HG03108 (cell line): Measurements from ENCODE around the gene CD151.

Source experiments
- ATAC-seq: cut with Tn5 transposase; IDR thresholded peaks from one replicate; pipeline ENCODE4 v1.9.1; 2021; ENCODE audit warnings: moderate library complexity; ENCODE audit not compliant: unreplicated experiment

The CD151 gene

DNA sequence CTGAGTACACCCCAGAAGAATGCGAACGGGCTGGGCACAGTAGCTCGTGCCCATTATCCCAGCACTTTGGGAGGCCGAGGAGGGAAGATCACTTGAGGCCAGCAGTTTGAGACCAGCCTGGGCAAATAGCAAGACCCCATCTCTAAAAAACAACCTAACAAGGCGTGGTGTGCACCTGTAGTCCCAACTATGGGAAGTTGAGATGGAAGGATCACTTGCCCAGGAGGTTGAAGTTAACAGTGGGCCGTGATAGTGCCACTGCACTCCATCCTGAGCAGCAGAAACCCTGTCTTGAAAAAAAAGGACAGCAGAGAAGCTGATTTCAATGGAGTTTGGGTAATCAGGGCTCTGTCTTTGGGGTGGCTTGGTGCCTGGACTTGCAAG lies 19.7 kb upstream of the CD151 start:
- no peak for ATAC-seq

- ATAC-seq, result no peak
These were observed 19.2 kb upstream of the CD151 start for GRCh38 chr11:813456-814096.

DNA sequence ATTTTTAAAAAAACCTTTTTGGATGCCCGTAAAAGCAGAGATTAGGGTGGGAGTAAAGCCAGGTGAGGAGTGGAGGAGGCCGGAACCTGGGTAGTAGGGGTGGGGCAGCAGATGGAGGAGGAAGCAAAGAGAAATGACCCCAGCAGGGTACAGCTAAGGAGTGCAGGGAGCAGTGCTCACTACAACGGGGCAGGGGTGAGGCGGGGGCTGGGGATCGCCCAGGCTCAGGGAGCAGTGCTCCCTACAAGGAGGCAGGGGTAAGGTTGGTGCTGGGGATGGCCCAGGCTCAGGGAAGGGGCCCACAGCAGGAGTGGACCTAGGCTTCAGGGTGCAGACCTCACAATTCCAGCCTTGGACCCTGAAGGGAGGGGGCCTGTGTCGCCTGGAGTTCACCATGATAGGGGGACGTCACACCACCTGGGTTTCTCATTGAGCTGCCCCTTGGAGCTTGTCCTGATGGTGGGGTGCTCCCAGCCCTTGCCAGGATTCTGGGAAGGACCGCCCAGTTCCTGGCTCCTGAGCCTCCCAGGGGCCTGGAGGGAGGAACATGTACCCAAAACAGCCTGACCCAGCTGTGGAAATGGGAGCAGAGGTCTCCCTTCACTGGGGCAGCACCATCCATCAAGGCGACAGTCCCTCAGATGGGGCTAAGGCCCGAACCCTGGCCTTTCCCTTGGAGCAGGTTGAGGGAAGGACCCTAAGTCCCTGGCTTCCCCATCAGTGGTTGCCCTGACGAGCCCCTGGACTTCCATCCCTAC lies 16.9 kb upstream of the CD151 start:
- ATAC-seq, result no peak

DNA sequence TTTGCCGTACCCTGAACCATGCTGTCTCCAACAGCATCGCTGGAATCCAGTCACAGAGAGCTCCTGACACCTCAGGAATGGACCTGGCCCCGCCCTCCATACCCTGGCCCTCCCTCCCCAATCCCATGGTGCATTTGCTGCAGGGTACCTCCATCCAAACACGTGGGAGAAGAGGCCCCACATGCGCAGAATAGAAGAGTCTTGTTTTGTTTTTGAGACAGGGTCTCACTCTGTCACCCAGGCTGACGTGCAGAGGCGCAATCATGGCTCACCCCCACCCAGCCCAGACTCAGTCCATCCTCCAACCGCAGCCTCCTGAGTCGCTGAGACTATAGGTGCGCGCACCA lies 16.3 kb upstream of the CD151 start:
- no peak for ATAC-seq

GRCh38 chr11:818396-819128 lies 14.2 kb upstream of the CD151 start, which contains the start of gene PNPLA2:
TSS of gene PNPLA2 (plus strand) at chr11:818914. CDS start at chr11:819719, 805 bp downstream.
- ATAC-seq, result no peak

DNA sequence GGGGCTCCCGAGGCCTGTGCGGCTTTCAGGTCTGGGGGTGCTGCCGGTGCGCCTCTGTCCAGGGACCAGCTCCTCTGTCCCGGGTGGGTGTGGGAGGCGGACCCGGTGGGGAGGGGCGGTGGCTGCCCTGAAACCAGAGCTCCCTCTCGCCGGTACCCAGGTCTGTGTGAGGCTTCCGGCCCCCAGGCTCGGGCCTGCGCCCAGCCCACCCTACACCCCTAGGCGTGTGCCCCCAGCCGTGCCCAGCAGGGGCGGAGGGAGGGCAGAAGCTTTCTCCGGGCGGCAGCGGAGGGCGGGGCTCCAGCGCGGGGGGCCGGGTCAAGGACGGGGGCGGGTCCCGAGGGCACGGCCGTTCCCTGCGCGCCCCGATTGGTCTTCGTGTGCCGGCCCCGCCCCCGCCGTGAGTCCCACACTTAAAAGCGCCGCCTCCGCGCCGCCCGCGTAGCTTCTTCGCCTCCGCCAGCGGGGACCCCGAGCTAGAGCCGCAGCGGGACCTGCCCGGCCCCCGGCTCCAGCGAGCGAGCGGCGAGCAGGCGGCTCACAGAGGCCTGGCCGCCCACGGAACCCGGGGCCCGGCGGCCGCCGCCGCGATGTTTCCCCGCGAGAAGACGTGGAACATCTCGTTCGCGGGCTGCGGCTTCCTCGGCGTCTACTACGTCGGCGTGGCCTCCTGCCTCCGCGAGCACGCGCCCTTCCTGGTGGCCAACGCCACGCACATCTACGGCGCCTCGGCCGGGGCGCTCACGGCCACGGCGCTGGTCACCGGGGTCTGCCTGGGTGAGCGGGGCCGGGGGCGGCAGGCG lies 13.4 kb upstream of the CD151 start:
- peak; percentile 52 for ATAC-seq

DNA sequence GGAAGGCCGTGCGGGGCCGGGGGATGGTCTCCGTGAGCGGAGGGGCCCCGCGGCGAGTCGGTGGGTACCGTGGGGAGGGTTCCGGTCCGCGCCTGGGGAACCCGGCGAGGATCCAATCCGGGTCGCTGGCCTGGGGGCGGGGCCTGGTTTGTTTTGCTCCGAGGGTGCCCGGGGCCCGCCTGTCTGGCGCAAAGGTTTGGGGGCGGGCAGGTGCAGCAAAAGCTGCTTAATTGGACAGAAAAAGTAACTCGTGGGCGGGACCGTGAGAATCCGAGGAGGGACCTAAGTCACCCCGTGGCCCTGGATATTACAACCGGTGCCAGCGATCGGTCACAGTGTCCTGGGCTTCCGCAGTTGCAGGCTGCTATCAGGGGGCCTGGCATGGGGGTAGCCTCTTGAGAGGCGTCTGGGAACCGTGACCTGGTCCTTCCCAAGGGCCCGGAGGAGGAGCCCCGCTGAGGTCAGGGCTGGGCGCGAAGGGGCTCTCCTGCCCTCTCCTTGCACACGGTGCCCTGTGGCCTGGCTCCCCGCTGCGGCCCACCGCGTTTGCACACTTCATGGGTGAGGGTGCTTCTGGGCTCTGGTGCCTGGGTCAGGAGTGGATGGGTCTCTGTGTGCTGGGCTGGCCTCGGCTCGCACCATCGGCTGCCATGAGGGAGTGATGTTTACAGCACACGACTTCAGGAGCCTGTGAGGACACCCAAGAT lies 12.7 kb upstream of the CD151 start:
- ATAC-seq, result peak; percentile 59

GRCh38 chr11:820655-821511 lies 11.9 kb upstream of the CD151 start:
- no peak for ATAC-seq

DNA sequence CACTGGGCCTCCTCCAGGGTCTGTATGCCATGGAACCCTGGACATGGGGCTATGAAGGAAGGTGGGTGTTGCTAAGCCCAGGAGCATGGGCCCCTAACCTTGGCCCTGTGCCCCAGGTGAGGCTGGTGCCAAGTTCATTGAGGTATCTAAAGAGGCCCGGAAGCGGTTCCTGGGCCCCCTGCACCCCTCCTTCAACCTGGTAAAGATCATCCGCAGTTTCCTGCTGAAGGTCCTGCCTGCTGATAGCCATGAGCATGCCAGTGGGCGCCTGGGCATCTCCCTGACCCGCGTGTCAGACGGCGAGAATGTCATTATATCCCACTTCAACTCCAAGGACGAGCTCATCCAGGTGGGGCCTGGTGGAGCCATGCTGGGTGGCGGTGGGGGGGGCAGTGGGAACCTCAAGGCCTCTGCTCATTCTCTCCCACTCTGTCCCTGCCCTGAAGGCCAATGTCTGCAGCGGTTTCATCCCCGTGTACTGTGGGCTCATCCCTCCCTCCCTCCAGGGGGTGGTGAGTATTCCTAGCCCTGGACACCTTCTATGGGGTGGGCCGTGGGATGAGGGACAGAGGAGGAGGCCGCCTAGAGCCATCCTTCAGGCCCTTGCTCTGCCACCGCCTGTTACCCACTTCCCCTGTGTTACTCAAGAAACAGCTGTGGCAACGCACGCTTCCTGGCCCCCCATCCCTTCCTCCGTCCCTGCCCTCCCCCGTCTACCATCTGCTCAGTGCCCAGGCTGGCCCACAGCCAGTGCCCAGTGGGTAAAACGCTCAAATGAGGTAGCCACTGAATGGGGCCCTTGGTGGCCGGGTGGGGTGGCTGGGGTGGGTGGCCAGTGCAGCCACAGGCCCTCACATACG lies 11.0 kb upstream of the CD151 start:
- ATAC-seq, result no peak

DNA sequence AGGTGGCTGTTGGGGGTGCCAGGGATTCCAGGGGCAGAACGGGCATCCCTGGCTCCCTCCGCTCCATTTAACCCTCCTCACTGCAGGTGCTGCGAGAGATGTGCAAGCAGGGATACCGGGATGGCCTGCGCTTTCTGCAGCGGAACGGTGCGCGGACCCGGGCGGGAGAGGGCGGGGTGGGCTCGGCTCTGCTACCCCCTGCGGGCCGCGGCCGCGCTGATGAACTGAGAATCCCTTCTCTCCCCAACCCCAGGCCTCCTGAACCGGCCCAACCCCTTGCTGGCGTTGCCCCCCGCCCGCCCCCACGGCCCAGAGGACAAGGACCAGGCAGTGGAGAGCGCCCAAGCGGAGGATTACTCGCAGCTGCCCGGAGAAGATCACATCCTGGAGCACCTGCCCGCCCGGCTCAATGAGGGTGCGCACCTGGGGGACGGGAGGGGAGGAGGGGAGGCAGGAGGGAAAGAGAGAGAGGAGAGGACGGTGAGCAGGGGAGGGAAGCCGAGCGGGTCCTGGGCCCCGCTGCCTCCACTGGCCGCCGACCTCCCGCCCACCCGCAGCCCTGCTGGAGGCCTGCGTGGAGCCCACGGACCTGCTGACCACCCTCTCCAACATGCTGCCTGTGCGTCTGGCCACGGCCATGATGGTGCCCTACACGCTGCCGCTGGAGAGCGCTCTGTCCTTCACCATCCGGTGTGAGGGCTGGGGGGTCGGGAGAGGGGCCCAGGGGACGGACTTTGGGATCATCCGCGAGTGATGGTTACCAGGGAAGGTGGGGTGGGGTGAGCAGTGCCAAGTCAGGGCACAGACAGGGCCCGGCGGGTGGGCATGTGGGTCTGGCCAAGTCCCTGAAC lies 9.1 kb upstream of the CD151 start:
- ATAC-seq, result no peak

DNA sequence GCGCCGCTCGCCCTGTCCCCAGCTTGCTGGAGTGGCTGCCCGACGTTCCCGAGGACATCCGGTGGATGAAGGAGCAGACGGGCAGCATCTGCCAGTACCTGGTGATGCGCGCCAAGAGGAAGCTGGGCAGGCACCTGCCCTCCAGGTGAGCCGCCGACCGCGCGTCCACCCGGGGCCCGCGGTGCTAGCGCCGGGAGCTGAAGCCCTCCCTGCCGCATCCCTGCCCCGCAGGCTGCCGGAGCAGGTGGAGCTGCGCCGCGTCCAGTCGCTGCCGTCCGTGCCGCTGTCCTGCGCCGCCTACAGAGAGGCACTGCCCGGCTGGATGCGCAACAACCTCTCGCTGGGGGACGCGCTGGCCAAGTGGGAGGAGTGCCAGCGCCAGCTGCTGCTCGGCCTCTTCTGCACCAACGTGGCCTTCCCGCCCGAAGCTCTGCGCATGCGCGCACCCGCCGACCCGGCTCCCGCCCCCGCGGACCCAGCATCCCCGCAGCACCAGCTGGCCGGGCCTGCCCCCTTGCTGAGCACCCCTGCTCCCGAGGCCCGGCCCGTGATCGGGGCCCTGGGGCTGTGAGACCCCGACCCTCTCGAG lies 8.4 kb upstream of the CD151 start:
- ATAC-seq, result no peak

DNA sequence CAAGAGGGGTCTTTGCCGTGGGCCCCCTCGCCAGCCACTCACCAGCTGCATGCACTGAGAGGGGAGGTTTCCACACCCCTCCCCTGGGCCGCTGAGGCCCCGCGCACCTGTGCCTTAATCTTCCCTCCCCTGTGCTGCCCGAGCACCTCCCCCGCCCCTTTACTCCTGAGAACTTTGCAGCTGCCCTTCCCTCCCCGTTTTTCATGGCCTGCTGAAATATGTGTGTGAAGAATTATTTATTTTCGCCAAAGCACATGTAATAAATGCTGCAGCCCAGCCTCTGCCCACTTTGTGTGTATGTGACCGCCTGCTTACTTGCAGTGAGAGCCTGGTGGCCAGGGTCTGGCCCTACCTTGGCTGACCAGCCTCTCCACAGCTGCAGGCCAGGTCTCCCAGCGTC lies 7.8 kb upstream of the CD151 start:
- ATAC-seq, result no peak

- ATAC-seq, result no peak
These were observed 7.2 kb upstream of the CD151 start for GRCh38 chr11:825366-826226.

GRCh38 chr11:826227-826621 lies 6.5 kb upstream of the CD151 start:
- ATAC-seq, result no peak

- ATAC-seq, result no peak
These were observed 6.0 kb upstream of the CD151 start for GRCh38 chr11:826836-827145.

DNA sequence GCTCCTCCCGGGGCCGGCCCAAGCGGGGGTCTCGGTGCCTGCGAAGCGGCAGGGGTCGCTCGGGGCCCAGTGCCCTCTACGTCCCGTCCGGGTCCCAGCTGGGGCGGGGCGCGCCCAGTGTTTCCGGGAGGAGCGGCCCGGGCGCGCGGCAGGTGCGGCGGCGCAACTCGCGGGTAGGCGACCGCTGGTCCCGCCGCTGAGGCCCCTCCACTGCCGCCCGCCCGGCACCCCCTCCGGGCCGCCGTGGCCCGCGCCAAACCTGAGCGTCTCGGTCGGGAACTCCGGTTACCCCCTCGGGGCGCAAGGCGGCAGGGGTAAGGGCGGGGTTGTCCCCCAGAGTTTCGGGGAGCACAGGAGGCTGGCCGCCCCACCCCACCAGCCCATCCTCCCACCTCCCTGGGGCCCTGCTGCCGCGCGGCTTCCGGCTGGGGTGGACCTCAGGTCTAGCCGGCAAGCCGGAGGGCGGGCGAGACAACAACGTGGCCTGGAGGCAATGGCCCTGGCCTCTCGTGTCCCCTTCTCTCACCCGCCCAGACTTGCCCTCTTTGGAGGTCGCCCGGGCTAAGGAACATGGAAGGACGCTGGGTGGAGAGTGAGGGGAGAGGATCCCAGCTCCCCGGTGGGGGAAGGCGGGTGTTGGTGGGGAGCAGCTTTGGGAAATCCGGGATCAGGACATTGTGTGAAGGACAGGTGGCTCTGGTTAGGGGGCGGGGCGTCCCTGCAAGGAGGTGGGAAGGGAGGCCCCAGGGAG lies 5.4 kb upstream of the CD151 start:
- ATAC-seq, result peak; percentile 28
